ENCODE measurements around the gene NIPBL. TPM values are rescaled to one million over a fixed set of nuclear protein-coding genes. Genes with fewer than 3 reads are reported as not detected.

Gene NIPBL
- total RNA-seq, 1 donor from 2014 or later: 67.9 TPM

GRCh38 chr5:37060030-37060429, 183.5 kb downstream of the NIPBL start:
- Mint-ChIP-seq H3K9me3 (no peaks in the 10 kb centered on the region), H3K27me3 (ENCODE audit: insufficient read depth, low read depth) (no peaks in the 10 kb centered on the region), H3K4me3 (no peak overlapping the region), H3K27ac (no peak overlapping the region), H3K4me1 (no peaks in the 10 kb centered on the region), H3K36me3 (peaks cover 17% of the 10 kb centered on the region)
- Histone ChIP-seq H3K4me1 (no peaks in the 10 kb centered on the region), H3K4me3 (no peak overlapping the region), H3K27ac (no peak overlapping the region), H3K9ac (no peak overlapping the region), H3F3A (ENCODE audit: low read depth) (no peaks in the 10 kb centered on the region), H3K36me3 (peaks cover 21% of the 10 kb centered on the region), H3K79me2 (ENCODE audit: low read depth) (no peaks in the 10 kb centered on the region), H3K27me3 (no peaks in the 10 kb centered on the region), H3K4me2 (no peak overlapping the region), H4K20me1 (ENCODE audit: low read depth) (no peaks in the 10 kb centered on the region), H2AFZ (replicated peaks) (no peak overlapping the region), H3K9me3 (ENCODE audit: low read depth) (no peaks in the 10 kb centered on the region)
- no peak for DNase-seq (ENCODE audit: low spot score)
- TF ChIP-seq CTCF (IDR thresholded peaks at IDR 0.05): no peak
- no peak for TF ChIP-seq EZH2phosphoT487 (IDR thresholded peaks at IDR 0.05)
- TF ChIP-seq EZH2 (IDR thresholded peaks at IDR 0.05): no peak

- H3K4me1 Mint-ChIP-seq: no peaks in the 10 kb centered on the region
- H3K9me3 ChIP-seq (ENCODE audit: low read depth): no peaks in the 10 kb centered on the region
- peaks cover 18% of the 10 kb centered on the region for H3K36me3 ChIP-seq
- H2AFZ ChIP-seq (replicated peaks): no peak overlapping the region
- no peak overlapping the region for H3K27ac Mint-ChIP-seq
- H3F3A ChIP-seq (ENCODE audit: low read depth): no peaks in the 10 kb centered on the region
- DNase-seq (ENCODE audit: low spot score): no peak
- H3K27ac ChIP-seq: no peak overlapping the region
- TF ChIP-seq EZH2phosphoT487 (IDR thresholded peaks at IDR 0.05) (no peak), EZH2 (IDR thresholded peaks at IDR 0.05) (no peak), CTCF (IDR thresholded peaks at IDR 0.05) (no peak)
- no peaks in the 10 kb centered on the region for H3K9me3 Mint-ChIP-seq
- H3K27me3 ChIP-seq: no peaks in the 10 kb centered on the region
- H3K4me3 ChIP-seq: no peak overlapping the region
- H3K4me2 ChIP-seq: no peak overlapping the region
- H3K79me2 ChIP-seq (ENCODE audit: low read depth): no peaks in the 10 kb centered on the region
- H3K9ac ChIP-seq: no peak overlapping the region
- no peaks in the 10 kb centered on the region for H3K27me3 Mint-ChIP-seq (ENCODE audit: insufficient read depth, low read depth)
- H3K4me1 ChIP-seq: no peaks in the 10 kb centered on the region
- H4K20me1 ChIP-seq (ENCODE audit: low read depth): no peaks in the 10 kb centered on the region
- no peak overlapping the region for H3K4me3 Mint-ChIP-seq
- peaks cover 15% of the 10 kb centered on the region for H3K36me3 Mint-ChIP-seq
Measured at GRCh38 chr5:37063739-37064138, 187.2 kb downstream of the NIPBL start.

- DNase-seq (ENCODE audit: low spot score): no peak
- no peak overlapping the region for H3K27ac ChIP-seq
- no peaks in the 10 kb centered on the region for H3K79me2 ChIP-seq (ENCODE audit: low read depth)
- H3F3A ChIP-seq (ENCODE audit: low read depth): no peaks in the 10 kb centered on the region
- H2AFZ ChIP-seq (replicated peaks): no peak overlapping the region
- no peak for TF ChIP-seq EZH2phosphoT487 (IDR thresholded peaks at IDR 0.05)
- no peak for TF ChIP-seq EZH2 (IDR thresholded peaks at IDR 0.05)
- H3K36me3 ChIP-seq: peaks cover 14% of the 10 kb centered on the region
- H3K9ac ChIP-seq: no peak overlapping the region
- no peak overlapping the region for H3K27ac Mint-ChIP-seq
- H3K4me3 Mint-ChIP-seq: no peak overlapping the region
- no peaks in the 10 kb centered on the region for H3K4me1 Mint-ChIP-seq
- H3K27me3 Mint-ChIP-seq (ENCODE audit: insufficient read depth, low read depth): no peaks in the 10 kb centered on the region
- no peaks in the 10 kb centered on the region for H3K9me3 ChIP-seq (ENCODE audit: low read depth)
- H3K9me3 Mint-ChIP-seq: no peaks in the 10 kb centered on the region
- H3K4me2 ChIP-seq: no peak overlapping the region
- H3K4me3 ChIP-seq: no peak overlapping the region
- H3K4me1 ChIP-seq: no peaks in the 10 kb centered on the region
- no peaks in the 10 kb centered on the region for H3K27me3 ChIP-seq
- H4K20me1 ChIP-seq (ENCODE audit: low read depth): no peaks in the 10 kb centered on the region
- H3K36me3 Mint-ChIP-seq: peaks cover 13% of the 10 kb centered on the region
Measured at GRCh38 chr5:37064442-37064841, 187.9 kb downstream of the NIPBL start.

GRCh38 chr5:37071487-37071886, 194.9 kb downstream of the NIPBL start:
- H3K4me1 ChIP-seq: no peaks in the 10 kb centered on the region
- H3K27me3 Mint-ChIP-seq (ENCODE audit: insufficient read depth, low read depth): no peaks in the 10 kb centered on the region
- no peak overlapping the region for H3K27ac ChIP-seq
- H3K36me3 ChIP-seq: no peaks in the 10 kb centered on the region
- TF ChIP-seq EZH2phosphoT487 (IDR thresholded peaks at IDR 0.05) (no peak), CTCF (IDR thresholded peaks at IDR 0.05) (no peak), EZH2 (IDR thresholded peaks at IDR 0.05) (no peak)
- no peaks in the 10 kb centered on the region for H3K9me3 Mint-ChIP-seq
- H3K79me2 ChIP-seq (ENCODE audit: low read depth): no peaks in the 10 kb centered on the region
- H3K27me3 ChIP-seq: no peaks in the 10 kb centered on the region
- DNase-seq (ENCODE audit: low spot score): no peak
- no peaks in the 10 kb centered on the region for H3K9me3 ChIP-seq (ENCODE audit: low read depth)
- no peak overlapping the region for H3K4me2 ChIP-seq
- peaks cover 2% of the 10 kb centered on the region for H3K36me3 Mint-ChIP-seq
- H3K9ac ChIP-seq: no peak overlapping the region
- H3K4me3 Mint-ChIP-seq: no peak overlapping the region
- H2AFZ ChIP-seq (replicated peaks): no peak overlapping the region
- no peak overlapping the region for H3K4me3 ChIP-seq
- no peak overlapping the region for H3K27ac Mint-ChIP-seq
- H4K20me1 ChIP-seq (ENCODE audit: low read depth): no peaks in the 10 kb centered on the region
- H3F3A ChIP-seq (ENCODE audit: low read depth): no peaks in the 10 kb centered on the region
- H3K4me1 Mint-ChIP-seq: no peaks in the 10 kb centered on the region
